GM19463 (cell line): ENCODE measurements around the gene ADAMTS5.

ENCODE experiments used
- ATAC-seq: cut with Tn5 transposase; IDR thresholded peaks from one replicate; pipeline ENCODE4 v1.9.1; 2021; ENCODE audit warnings: mild to moderate bottlenecking, moderate library complexity; ENCODE audit not compliant: unreplicated experiment

The ADAMTS5 gene

GRCh38 chr21:26949830-26950229 lies 17.1 kb downstream of the ADAMTS5 start:
- ATAC-seq = no peak

- ATAC-seq = no peak
These were observed 18.7 kb downstream of the ADAMTS5 start for GRCh38 chr21:26948194-26948593.

- no peak for ATAC-seq
These were observed 20.0 kb downstream of the ADAMTS5 start for GRCh38 chr21:26946744-26947446.

- no peak for ATAC-seq
These were observed 20.8 kb downstream of the ADAMTS5 start for GRCh38 chr21:26945916-26946675.

GRCh38 chr21:26943921-26944320 lies 23.0 kb downstream of the ADAMTS5 start:
- ATAC-seq = no peak

GRCh38 chr21:26941421-26941820 lies 25.5 kb downstream of the ADAMTS5 start:
- ATAC-seq = no peak

- no peak for ATAC-seq
These were observed 27.2 kb downstream of the ADAMTS5 start for GRCh38 chr21:26939601-26940111.

GRCh38 chr21:26936641-26937040 lies 30.2 kb downstream of the ADAMTS5 start:
- ATAC-seq = no peak

GRCh38 chr21:26935977-26936376 lies 30.9 kb downstream of the ADAMTS5 start:
- ATAC-seq = no peak

GRCh38 chr21:26934383-26934782 lies 32.5 kb downstream of the ADAMTS5 start:
- ATAC-seq = no peak

GRCh38 chr21:26933448-26933847 lies 33.4 kb downstream of the ADAMTS5 start:
- ATAC-seq = no peak

- ATAC-seq = no peak
These were observed 41.3 kb downstream of the ADAMTS5 start for GRCh38 chr21:26925636-26926035.

- no peak for ATAC-seq
These were observed 41.8 kb downstream of the ADAMTS5 start for GRCh38 chr21:26925122-26925521.

GRCh38 chr21:26923986-26924385 lies 42.9 kb downstream of the ADAMTS5 start:
- ATAC-seq = no peak

- no peak for ATAC-seq
These were observed 46.8 kb downstream of the ADAMTS5 start for GRCh38 chr21:26920055-26920454.

GRCh38 chr21:26918323-26919079 lies 48.4 kb downstream of the ADAMTS5 start:
- no peak for ATAC-seq

GRCh38 chr21:26916799-26917198 lies 50.1 kb downstream of the ADAMTS5 start:
- ATAC-seq = no peak

GRCh38 chr21:26914557-26914956 lies 52.3 kb downstream of the ADAMTS5 start:
- ATAC-seq = no peak

- ATAC-seq = no peak
These were observed 54.4 kb downstream of the ADAMTS5 start for GRCh38 chr21:26912466-26912865.

GRCh38 chr21:26909972-26910371 lies 56.9 kb downstream of the ADAMTS5 start:
- no peak for ATAC-seq

GRCh38 chr21:26900980-26901379 lies 65.9 kb downstream of the ADAMTS5 start:
- ATAC-seq = no peak
